Cardiac muscle cell (in vitro differentiated cells and primary cell): Measurements from ENCODE around the gene IQGAP2. TPM values are rescaled to one million over a fixed set of nuclear protein-coding genes. Genes with fewer than 3 reads are reported as not detected.

Experiments
- DNase-seq, 2 donors: peaks; one replicate each; pipeline versions ENCODE4 v3.0.0 to v3.0.0-alpha.2; 2010 to 2017; ENCODE audit warnings: low read depth in 1 of 2, low spot score in 1 of 2
- H3K27ac ChIP-seq: fragments of 200-600 bp; sonication (generic); 2 replicates; pipeline ENCODE4 v1.5.1; 2016
- H3K27me3 ChIP-seq: fragments of 200-600 bp; sonication (generic); 2 replicates; pipeline ENCODE4 v1.6.0; 2016; ENCODE audit warnings: control low read depth
- H3K36me3 ChIP-seq: fragments of 200-600 bp; sonication (generic); 2 replicates; pipeline ENCODE4 v1.5.1; 2016; ENCODE audit warnings: control low read depth
- H3K4me1 ChIP-seq: fragments of 200-600 bp; sonication (generic); 2 replicates; pipeline ENCODE4 v1.8.1; 2017; ENCODE audit warnings: low read depth, mild to moderate bottlenecking, mixed run types
- H3K4me3 ChIP-seq: fragments of 200-600 bp; sonication (generic); 2 replicates; pipeline ENCODE4 v1.5.1; 2016; ENCODE audit warnings: mild to moderate bottlenecking
- H3K9me3 ChIP-seq: fragments of 200-600 bp; sonication (generic); 2 replicates; pipeline ENCODE4 v1.5.1; 2017; ENCODE audit warnings: low read depth, mild to moderate bottlenecking, control low read depth
- CTCF ChIP-seq: IDR thresholded peaks from 2 replicates; pipeline ENCODE4 v1.5.1; 2012; ENCODE audit warnings: low read depth, mild to moderate bottlenecking, low read length
- polyA plus RNA-seq: library from polyadenylated mRNA; unstranded; fragments of >200 nt; fragmentation: Nextera tagmentation; extraction: Ambion mirVana; gene quantifications from 2 replicates; pipeline ENCODE4 v1.2.1, GENCODE V29; 2016
- total RNA-seq: library from RNA; depleted of rRNA; stranded (reverse); fragments of >200 nt; gene quantifications from 2 replicates; pipeline ENCODE4 v1.2.3, GENCODE V29; 2016

The IQGAP2 gene
- total and polyA plus RNA-seq, 2 experiments from 2014 or later, result 4.1 to 10.8 TPM

- TF ChIP-seq CTCF, result no peak
- no peak overlapping the region for H3K27ac ChIP-seq
- H3K9me3 ChIP-seq, result no peaks in the 10 kb centered on the region
- H3K4me1 ChIP-seq, result no peaks in the 10 kb centered on the region
- no peaks in the 10 kb centered on the region for H3K27me3 ChIP-seq
- H3K4me3 ChIP-seq, result no peak overlapping the region
- H3K36me3 ChIP-seq, result no peaks in the 10 kb centered on the region
- DNase-seq, result no peak
These were observed 71.3 kb downstream of the IQGAP2 start for GRCh38 chr5:76474377-76474776.

- H3K4me1 ChIP-seq, result no peaks in the 10 kb centered on the region
- no peaks in the 10 kb centered on the region for H3K36me3 ChIP-seq
- TF ChIP-seq CTCF, result no peak
- H3K4me3 ChIP-seq, result no peak overlapping the region
- DNase-seq, result no peak
- H3K27me3 ChIP-seq, result no peaks in the 10 kb centered on the region
- no peaks in the 10 kb centered on the region for H3K9me3 ChIP-seq
- H3K27ac ChIP-seq, result no peak overlapping the region
These were observed 72.3 kb downstream of the IQGAP2 start for GRCh38 chr5:76475385-76475784.

GRCh38 chr5:76475936-76476335, 72.9 kb downstream of the IQGAP2 start:
- Histone ChIP-seq H3K36me3 (no peaks in the 10 kb centered on the region), H3K27ac (no peak overlapping the region), H3K4me1 (no peaks in the 10 kb centered on the region), H3K4me3 (no peak overlapping the region), H3K9me3 (no peaks in the 10 kb centered on the region), H3K27me3 (no peaks in the 10 kb centered on the region)
- no peak for TF ChIP-seq CTCF
- no peak for DNase-seq

GRCh38 chr5:76476474-76477038, 73.5 kb downstream of the IQGAP2 start:
- H3K9me3 ChIP-seq, result no peaks in the 10 kb centered on the region

GRCh38 chr5:76477061-76477460, 74.0 kb downstream of the IQGAP2 start:
- Histone ChIP-seq H3K9me3 (no peaks in the 10 kb centered on the region), H3K36me3 (no peaks in the 10 kb centered on the region), H3K4me3 (no peak overlapping the region), H3K4me1 (no peaks in the 10 kb centered on the region), H3K27me3 (no peaks in the 10 kb centered on the region), H3K27ac (no peak overlapping the region)
- TF ChIP-seq CTCF, result no peak
- DNase-seq, result no peak

More at GRCh38 chr5:76476474-76477038, 73.5 kb downstream of the IQGAP2 start:
- no peak overlapping the region for H3K27ac ChIP-seq
- DNase-seq, result no peak
- no peaks in the 10 kb centered on the region for H3K4me1 ChIP-seq
- TF ChIP-seq CTCF, result no peak
- no peak overlapping the region for H3K4me3 ChIP-seq
- H3K36me3 ChIP-seq, result no peaks in the 10 kb centered on the region
- no peaks in the 10 kb centered on the region for H3K27me3 ChIP-seq
